Measurements from ENCODE around the gene AP2M1. TPM values are rescaled to one million over a fixed set of nuclear protein-coding genes. Genes with fewer than 3 reads are reported as not detected.

AP2M1 gene
- polyA plus RNA-seq, 1 of the 3 experiments (the other 2 are of a cell fraction), result 759 TPM

- TF ChIP-seq REST (IDR thresholded peaks at IDR 0.05; ENCODE audit: low read depth, low read length), result no peak
- no peak for TF ChIP-seq RAD21 (IDR thresholded peaks at IDR 0.05; ENCODE audit: low read length)
- TF ChIP-seq TEAD4 (IDR thresholded peaks at IDR 0.05; ENCODE audit: borderline replicate concordance, insufficient read depth), result 0 out of 2 replicates have a peak, but pooled peaks have one; percentile 41
- no peak; the same call in none of the 2 replicates for TF ChIP-seq MXI1 (IDR thresholded peaks at IDR 0.05; ENCODE audit: low read depth, low read length)
- TF ChIP-seq NRF1 (IDR thresholded peaks at IDR 0.05; ENCODE audit: low read depth, low read length), result no peak
- no peak for TF ChIP-seq RFX5 (IDR thresholded peaks at IDR 0.05; ENCODE audit: low read length)
Observed at GRCh38 chr3:184156522-184156955, 18.1 kb upstream of the AP2M1 start (continued).

- peaks cover 20% of the 10 kb centered on the region for H3F3A ChIP-seq (replicated peaks; ENCODE audit: insufficient read depth)
- no peaks in the 10 kb centered on the region for H3K27me3 ChIP-seq (ENCODE audit: insufficient read depth)
- H3K9me2 ChIP-seq, result no peaks in the 10 kb centered on the region
- no peak overlapping the region for H2AFZ ChIP-seq (ENCODE audit: low read depth)
- H3K4me2 ChIP-seq, result peak overlapping the region; percentile 92
- no peak for DNase-seq
- peak overlapping the region; percentile 82 to 90; a peak in 3 of 4 replicates for H3K27ac ChIP-seq (ENCODE audit: low read depth in 2 of 2, low read length in 1 of 2)
- H3K36me3 ChIP-seq (replicated peaks in 1 of 2; ENCODE audit: control insufficient read depth in 1 of 2, insufficient read depth in 2 of 2, low read length in 1 of 2), result peaks cover 0 to 7% of the 10 kb centered on the region in 2 experiments
- ChIA-PET POLR2A (no interaction called here), CTCF (interaction anchor here (1.0 to 2.4 kb wide), 4 partner anchors 12 to 93 kb away, joined by 3 to 15 read pairs (median 8); partner anchors contain the start of gene EEF1AKMT4)
- H3K4me1 ChIP-seq (ENCODE audit: control insufficient read depth in 1 of 2, insufficient read depth in 2 of 2, low read depth in 1 of 2, low read length in 1 of 2), result peaks cover 16 to 17% of the 10 kb centered on the region in 2 experiments; a peak in 3 of 4 replicates
- peaks cover 53% of the 10 kb centered on the region for H4K20me1 ChIP-seq (ENCODE audit: insufficient read depth)
- H3K9me3 ChIP-seq, result no peaks in the 10 kb centered on the region
- H3K4me3 ChIP-seq (ENCODE audit: low read depth in 2 of 2, low read length in 1 of 2), result peak overlapping the region; percentile 80 to 95
- H3K9ac ChIP-seq, result peak overlapping the region; percentile 87
- H3K79me2 ChIP-seq (ENCODE audit: insufficient read depth), result peaks cover 79% of the 10 kb centered on the region
- no peak for TF ChIP-seq NRF1 (IDR thresholded peaks at IDR 0.05; ENCODE audit: low read depth, low read length)
- TF ChIP-seq EZH2phosphoT487 (IDR thresholded peaks at IDR 0.05; ENCODE audit: borderline replicate concordance, low read depth), result no peak
- no peak for TF ChIP-seq IRF3 (IDR thresholded peaks at IDR 0.05; ENCODE audit: low read depth, low read length)
- no peak for TF ChIP-seq EP300 (IDR thresholded peaks at IDR 0.05; ENCODE audit: borderline replicate concordance in 1 of 2, low read depth in 1 of 2, low read length in 1 of 2)
- no peak for TF ChIP-seq ZBTB33 (IDR thresholded peaks at IDR 0.05; ENCODE audit: borderline replicate concordance, low read depth)
- TF ChIP-seq TEAD4 (IDR thresholded peaks at IDR 0.05; ENCODE audit: borderline replicate concordance, insufficient read depth), result no peak
- no peak for TF ChIP-seq TCF12 (IDR thresholded peaks at IDR 0.05)
- TF ChIP-seq CTCF (IDR thresholded peaks at IDR 0.05), result no peak
- TF ChIP-seq ELF1 (IDR thresholded peaks at IDR 0.05), result no peak
- TF ChIP-seq FOXM1 (IDR thresholded peaks at IDR 0.05; ENCODE audit: low read depth), result no peak
- TF ChIP-seq REST (IDR thresholded peaks at IDR 0.05; ENCODE audit: low read depth, low read length), result no peak
- no peak for TF ChIP-seq YY1 (IDR thresholded peaks at IDR 0.05; ENCODE audit: low read depth)
- no peak for TF ChIP-seq PBX3 (IDR thresholded peaks at IDR 0.05)
- TF ChIP-seq JUND (IDR thresholded peaks at IDR 0.05), result no peak
Observed at GRCh38 chr3:184157206-184157605, 17.4 kb upstream of the AP2M1 start.

Data from SK-N-SH (cell line).